Endodermal cell (in vitro differentiated cells): ENCODE results near the gene NUDT17. TPM values are rescaled to one million over a fixed set of nuclear protein-coding genes. Genes with fewer than 3 reads are reported as not detected.
A peak's percentile ranks its signal among the peaks of the same experiment; 100 is the strongest.
"Not testable (repeated sequence)": the region's sequence is repeated elsewhere in the genome, so short reads cannot be mapped to it uniquely, and the experiment has no call there.

Experiments
- DNase-seq: peaks from one replicate; pipeline ENCODE4 v3.0.0-alpha.2; 2017
- H3K27ac ChIP-seq: 2 replicates; pipeline ENCODE4 v1.5.1; 2013; ENCODE audit warnings: mild to moderate bottlenecking, low read depth, low read length, moderate library complexity
- H3K27me3 ChIP-seq: 2 replicates; pipeline ENCODE4 v1.6.1; 2013; ENCODE audit warnings: mild to moderate bottlenecking, low read length, moderate library complexity; ENCODE audit not compliant: insufficient read depth, control insufficient read depth, poor library complexity, severe bottlenecking
- H3K36me3 ChIP-seq: 2 replicates; pipeline ENCODE4 v1.7.0; 2013; ENCODE audit warnings: mild to moderate bottlenecking, low read length, moderate library complexity; ENCODE audit not compliant: control insufficient read depth, insufficient read depth
- H3K4me1 ChIP-seq: one replicate; pipeline ENCODE4 v1.7.0; 2013; ENCODE audit warnings: low read length; ENCODE audit not compliant: control insufficient read depth, insufficient read depth
- H3K4me3 ChIP-seq: 2 replicates; pipeline ENCODE4 v1.5.1; 2013; ENCODE audit warnings: mild to moderate bottlenecking, low read length, moderate library complexity
- H3K9ac ChIP-seq: 2 replicates; pipeline ENCODE4 v1.6.1; 2013; ENCODE audit warnings: mild to moderate bottlenecking, low read length, moderate library complexity; ENCODE audit not compliant: poor library complexity, severe bottlenecking; ENCODE audit errors: extremely low read depth
- H3K9me3 ChIP-seq: 2 replicates; pipeline ENCODE4 v1.6.1; 2013; ENCODE audit warnings: mild to moderate bottlenecking, low read length, moderate library complexity; ENCODE audit not compliant: control insufficient read depth
- H3K27ac Mint-ChIP-seq: 2 replicates; pipeline ENCODE4 v1.8.0; 2020; ENCODE audit warnings: mixed read lengths
- H3K27me3 Mint-ChIP-seq: 2 replicates; pipeline ENCODE4 v1.8.0; 2021; ENCODE audit warnings: mild to moderate bottlenecking, mixed read lengths; ENCODE audit not compliant: insufficient read depth
- H3K36me3 Mint-ChIP-seq: 2 replicates; pipeline ENCODE4 v1.8.0; 2020; ENCODE audit warnings: low read depth, mixed read lengths
- H3K4me1 Mint-ChIP-seq: 2 replicates; pipeline ENCODE4 v1.8.0; 2020; ENCODE audit warnings: mixed read lengths
- H3K4me3 Mint-ChIP-seq: 2 replicates; pipeline ENCODE4 v1.8.0; 2020; ENCODE audit warnings: mild to moderate bottlenecking, moderate library complexity, mixed read lengths
- H3K9me3 Mint-ChIP-seq: 2 replicates; pipeline ENCODE4 v1.8.0; 2020; ENCODE audit warnings: mild to moderate bottlenecking, mixed read lengths
- CTCF ChIP-seq: fragments of 200-600 bp; sonication (generic); conservative IDR thresholded peaks from 2 replicates; pipeline ENCODE4 v1.5.0; 2021; ENCODE audit warnings: antibody characterized with exemption, mild to moderate bottlenecking
- WGBS, 2 experiments: methylation state at CpG; one replicate each; pipeline versions ENCODE4 v1.1.5 to v1.1.7; 2013; ENCODE audit warnings: missing lambda C conversion rate in 2 of 2, mixed read lengths in 1 of 2; ENCODE audit not compliant: insufficient coverage in 1 of 2, insufficient read length in 1 of 2; 5-methylcytosine and 5-hydroxymethylcytosine counted together
- total RNA-seq, 2 donors: library from RNA; stranded (reverse); fragmentation: NEBNext Ultra II Directional in 1 of 2; extraction: Animal tissue kit (Norgen Biotek cat#: 25700) in 1 of 2; gene quantifications; 2 replicates in 1 of 2; 3 replicates in 1 of 2; pipeline ENCODE4 v1.2.1, GENCODE V29; 2021

Gene NUDT17
- total RNA-seq, 2 donors from 2014 or later, result 2.8 to 4.0 TPM

GRCh38 chr1:145806844-145807243, 38.6 kb upstream of the NUDT17 start:
- Histone ChIP-seq H3K27ac (no peak overlapping the region), H3K27me3 (no peaks in the 10 kb centered on the region), H3K4me3 (no peak overlapping the region), H3K9me3 (no peaks in the 10 kb centered on the region), H3K4me1 (peaks cover 5% of the 10 kb centered on the region), H3K9ac (no peak overlapping the region), H3K36me3 (peaks cover 5% of the 10 kb centered on the region)
- 88 to 95% methylated on average over 6 to 7 of the region's 7 CpGs for WGBS, 2 experiments
- Mint-ChIP-seq H3K36me3 (peaks cover 10% of the 10 kb centered on the region), H3K4me1 (peaks cover 32% of the 10 kb centered on the region), H3K27ac (no peak overlapping the region), H3K9me3 (no peaks in the 10 kb centered on the region), H3K27me3 (no peaks in the 10 kb centered on the region), H3K4me3 (no peak overlapping the region)
- no peak for DNase-seq
- no peak for TF ChIP-seq CTCF

- not testable (repeated sequence) for H3K36me3 ChIP-seq, H3K4me1 ChIP-seq, H3K4me1 Mint-ChIP-seq, H3K27ac ChIP-seq, H3K9ac ChIP-seq, H3K27me3 Mint-ChIP-seq, H3K36me3 Mint-ChIP-seq, H3K9me3 ChIP-seq, H3K9me3 Mint-ChIP-seq, DNase-seq, H3K4me3 ChIP-seq, H3K27me3 ChIP-seq, H3K4me3 Mint-ChIP-seq, H3K27ac Mint-ChIP-seq
- WGBS, 2 experiments, result 94% methylated on average over 1 of the region's 6 CpGs; no CpG with 5 or more reads in 1 of the 2 experiments
These were observed 32.2 kb upstream of the NUDT17 start for GRCh38 chr1:145812977-145813810.

GRCh38 chr1:145818095-145818494, 27.3 kb upstream of the NUDT17 start:
- not testable (repeated sequence) for H3K27me3 Mint-ChIP-seq, H3K27ac ChIP-seq, DNase-seq, H3K27me3 ChIP-seq, H3K9ac ChIP-seq, H3K27ac Mint-ChIP-seq, H3K9me3 Mint-ChIP-seq, H3K36me3 ChIP-seq, H3K4me3 Mint-ChIP-seq, H3K9me3 ChIP-seq, H3K36me3 Mint-ChIP-seq, H3K4me3 ChIP-seq, H3K4me1 Mint-ChIP-seq, H3K4me1 ChIP-seq
- WGBS, 2 experiments, result 100% methylated on average over 1 of the region's 6 CpGs; no CpG with 5 or more reads in 1 of the 2 experiments

GRCh38 chr1:145822779-145823331, 22.6 kb upstream of the NUDT17 start:
- H3K9me3 ChIP-seq, DNase-seq, H3K4me1 ChIP-seq, H3K27ac Mint-ChIP-seq, H3K9ac ChIP-seq, H3K9me3 Mint-ChIP-seq, H3K27ac ChIP-seq, H3K4me1 Mint-ChIP-seq, H3K27me3 ChIP-seq, H3K4me3 ChIP-seq, H3K27me3 Mint-ChIP-seq: not testable (repeated sequence)
- peak overlapping the region; percentile 99 for H3K4me3 Mint-ChIP-seq
- no CpG with 5 or more reads among the region's 16 CpGs for WGBS, 2 experiments
- H3K36me3 Mint-ChIP-seq, result peaks cover 23% of the 10 kb centered on the region
- peaks cover 20% of the 10 kb centered on the region for H3K36me3 ChIP-seq
